Measurements from ENCODE around the gene TLK2.
"Not testable (repeated sequence)": the region's sequence is repeated elsewhere in the genome, so short reads cannot be mapped to it uniquely, and the experiment has no call there.

- TF ChIP-seq CTCF (IDR thresholded peaks at IDR 0.05); TCF7L2 (IDR thresholded peaks at IDR 0.05; ENCODE audit: low read depth, low read length); SIN3A (IDR thresholded peaks at IDR 0.05; ENCODE audit: borderline replicate concordance, insufficient read depth, low read depth, low read length): not testable (repeated sequence)
Measured at GRCh38 chr17:62479639-62480258, 1.1 kb downstream of the TLK2 start.

Measured in Panc1 (cell line).